ENCODE results near the gene ZNF467. TPM values are rescaled to one million over a fixed set of nuclear protein-coding genes. Genes with fewer than 3 reads are reported as not detected.

Gene ZNF467
- total RNA-seq, 1 donor from 2014 or later, result 64.2 TPM

DNA sequence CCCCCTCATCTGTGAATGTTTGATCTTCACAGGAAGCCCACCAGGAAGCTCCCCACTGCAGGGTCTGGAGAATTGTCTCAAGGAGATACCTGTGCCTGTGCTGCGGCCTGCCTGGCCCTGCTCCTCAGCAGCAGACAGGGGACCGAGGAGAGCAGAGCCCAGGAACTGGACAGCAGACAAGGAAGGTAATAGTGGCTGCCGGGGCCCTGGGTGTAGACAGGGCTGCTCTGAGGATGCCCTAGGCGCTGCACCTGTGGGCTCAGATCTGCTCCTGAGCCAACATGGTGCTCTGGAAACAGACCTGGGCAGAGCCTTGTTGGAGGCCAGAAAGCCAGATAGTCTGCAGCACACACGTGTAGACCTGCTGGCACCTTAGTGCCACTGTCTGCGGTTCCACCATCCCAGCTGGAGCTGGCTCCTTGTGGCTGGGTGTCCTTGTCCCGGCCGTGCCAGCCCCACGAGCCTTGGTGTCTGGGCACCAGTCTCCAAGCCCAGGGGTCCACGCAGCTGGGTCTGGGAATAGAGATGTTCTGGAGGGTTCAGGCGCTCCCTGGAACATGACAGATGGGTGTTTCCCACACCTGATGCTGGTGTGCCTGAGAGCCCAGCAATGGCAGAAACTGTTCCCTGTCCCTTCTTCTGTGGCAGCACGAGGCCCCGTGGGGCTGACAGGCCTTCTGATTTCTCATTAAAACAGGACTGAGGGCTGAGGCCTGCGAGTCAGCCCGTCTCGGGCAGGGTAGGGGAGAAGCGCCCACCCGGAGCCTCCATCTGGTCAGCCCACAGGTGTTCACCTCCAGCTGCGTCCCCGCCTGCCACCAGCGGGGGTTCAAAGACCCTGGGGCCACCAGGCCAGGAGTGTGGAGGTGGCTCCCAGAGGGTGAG, 44.7 kb downstream of the ZNF467 start:
- Mint-ChIP-seq H3K27ac (ENCODE audit: unreplicated experiment) (no peak overlapping the region), H3K4me1 (ENCODE audit: unreplicated experiment) (peaks cover 11% of the 10 kb centered on the region)

DNA sequence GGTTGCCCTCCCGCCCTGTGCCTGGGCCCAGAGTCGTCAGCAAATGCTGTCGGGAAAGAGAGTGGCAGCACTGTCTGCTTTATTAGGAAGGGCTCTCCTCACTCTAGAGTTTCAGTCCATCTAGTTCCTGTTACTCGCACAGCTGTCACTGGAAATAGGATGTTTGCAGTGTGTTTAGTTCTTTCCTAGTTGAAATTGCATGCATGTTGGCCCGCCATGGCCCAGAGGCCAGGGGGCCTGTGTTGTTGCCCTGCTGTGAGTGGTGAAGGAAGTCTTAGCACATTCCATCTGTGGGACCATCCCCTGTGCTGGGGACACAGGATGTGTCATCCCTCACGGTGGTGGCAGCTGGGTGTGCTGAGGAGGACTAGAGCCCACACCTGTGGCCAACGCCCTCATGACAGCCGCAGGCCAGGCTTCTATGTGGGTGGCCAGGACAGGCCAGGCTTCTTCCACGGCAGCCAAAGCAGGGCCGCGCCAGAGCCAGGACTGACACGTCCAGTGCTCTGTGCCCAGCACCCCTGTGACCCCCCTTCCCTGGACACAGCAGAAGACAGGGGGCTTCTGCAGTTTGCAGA, 45.4 kb downstream of the ZNF467 start:
- Mint-ChIP-seq H3K4me1 (ENCODE audit: unreplicated experiment) (peaks cover 11% of the 10 kb centered on the region), H3K27me3 (ENCODE audit: unreplicated experiment) (peaks cover 3% of the 10 kb centered on the region), H3K36me3 (ENCODE audit: low read depth, unreplicated experiment) (peaks cover 30% of the 10 kb centered on the region), H3K27ac (ENCODE audit: unreplicated experiment) (no peak overlapping the region), H3K9me3 (ENCODE audit: unreplicated experiment) (no peaks in the 10 kb centered on the region), H3K4me3 (ENCODE audit: unreplicated experiment) (no peak overlapping the region)
- DNase-seq (ENCODE audit: low spot score), result no peak
- TF ChIP-seq, protein P1, sequence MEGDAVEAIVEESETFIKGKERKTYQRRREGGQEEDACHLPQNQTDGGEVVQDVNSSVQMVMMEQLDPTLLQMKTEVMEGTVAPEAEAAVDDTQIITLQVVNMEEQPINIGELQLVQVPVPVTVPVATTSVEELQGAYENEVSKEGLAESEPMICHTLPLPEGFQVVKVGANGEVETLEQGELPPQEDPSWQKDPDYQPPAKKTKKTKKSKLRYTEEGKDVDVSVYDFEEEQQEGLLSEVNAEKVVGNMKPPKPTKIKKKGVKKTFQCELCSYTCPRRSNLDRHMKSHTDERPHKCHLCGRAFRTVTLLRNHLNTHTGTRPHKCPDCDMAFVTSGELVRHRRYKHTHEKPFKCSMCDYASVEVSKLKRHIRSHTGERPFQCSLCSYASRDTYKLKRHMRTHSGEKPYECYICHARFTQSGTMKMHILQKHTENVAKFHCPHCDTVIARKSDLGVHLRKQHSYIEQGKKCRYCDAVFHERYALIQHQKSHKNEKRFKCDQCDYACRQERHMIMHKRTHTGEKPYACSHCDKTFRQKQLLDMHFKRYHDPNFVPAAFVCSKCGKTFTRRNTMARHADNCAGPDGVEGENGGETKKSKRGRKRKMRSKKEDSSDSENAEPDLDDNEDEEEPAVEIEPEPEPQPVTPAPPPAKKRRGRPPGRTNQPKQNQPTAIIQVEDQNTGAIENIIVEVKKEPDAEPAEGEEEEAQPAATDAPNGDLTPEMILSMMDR (IDR thresholded peaks at IDR 0.05; ENCODE audit: unreplicated experiment), result no peak

More for the DNA sequence above, 44.7 kb downstream of the ZNF467 start:
- TF ChIP-seq, protein P1 (IDR thresholded peaks at IDR 0.05; ENCODE audit: unreplicated experiment), result no peak
- H3K36me3 Mint-ChIP-seq (ENCODE audit: low read depth, unreplicated experiment), result peaks cover 26% of the 10 kb centered on the region
- no peak overlapping the region for H3K4me3 Mint-ChIP-seq (ENCODE audit: unreplicated experiment)
- H3K27me3 Mint-ChIP-seq (ENCODE audit: unreplicated experiment), result peaks cover 3% of the 10 kb centered on the region
- H3K9me3 Mint-ChIP-seq (ENCODE audit: unreplicated experiment), result no peaks in the 10 kb centered on the region
- DNase-seq (ENCODE audit: low spot score), result no peak

DNA sequence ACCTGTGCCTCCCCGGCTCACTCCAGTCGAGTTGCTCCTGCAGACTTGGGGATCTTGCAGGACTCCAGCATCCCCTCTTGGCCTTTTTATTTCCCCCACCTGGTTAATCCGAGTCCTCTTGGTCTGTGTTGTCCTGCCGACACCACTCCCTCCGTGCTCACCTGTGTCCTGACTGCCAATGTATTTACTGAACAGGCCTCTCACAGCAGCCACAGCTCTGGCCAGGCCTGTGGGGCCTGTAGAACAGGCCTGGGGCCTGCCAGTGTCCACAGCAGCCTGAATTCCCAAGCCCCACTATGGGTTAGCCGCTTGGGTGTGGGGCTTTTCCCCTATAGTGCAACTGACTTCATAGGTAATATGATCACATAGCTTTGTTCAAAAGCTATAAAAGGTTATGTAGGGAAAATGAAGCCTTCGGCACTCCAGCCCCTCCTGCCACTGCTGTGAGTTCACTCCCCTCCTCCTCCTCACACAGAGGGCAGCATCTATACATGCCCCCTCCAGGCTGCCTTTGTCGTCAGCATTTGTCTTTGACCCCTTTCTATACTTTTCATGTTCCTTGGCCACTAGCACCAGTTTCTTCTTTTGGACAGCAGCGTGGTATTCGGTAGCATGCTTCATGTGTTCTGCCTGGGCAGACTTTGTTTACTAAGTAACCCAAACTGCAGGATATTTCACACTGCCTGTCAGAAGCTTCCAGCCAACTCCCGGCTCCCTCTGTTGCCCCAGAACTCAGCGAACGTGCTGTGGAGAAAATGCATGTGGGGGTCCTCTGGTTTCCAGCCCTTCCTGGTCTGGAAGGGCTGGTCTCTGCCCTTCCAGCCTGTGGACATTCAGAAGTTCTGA, 46.1 kb downstream of the ZNF467 start:
- Mint-ChIP-seq H3K4me3 (ENCODE audit: unreplicated experiment) (no peak overlapping the region), H3K36me3 (ENCODE audit: low read depth, unreplicated experiment) (peaks cover 30% of the 10 kb centered on the region), H3K4me1 (ENCODE audit: unreplicated experiment) (peaks cover 11% of the 10 kb centered on the region), H3K27ac (ENCODE audit: unreplicated experiment) (peak overlapping the region; percentile 65), H3K27me3 (ENCODE audit: unreplicated experiment) (peaks cover 3% of the 10 kb centered on the region), H3K9me3 (ENCODE audit: unreplicated experiment) (no peaks in the 10 kb centered on the region)
- no peak for DNase-seq (ENCODE audit: low spot score)
- TF ChIP-seq, protein P1 (IDR thresholded peaks at IDR 0.05; ENCODE audit: unreplicated experiment), result no peak

GRCh38 chr7:149725916-149726315, 47.5 kb downstream of the ZNF467 start:
- Mint-ChIP-seq H3K36me3 (ENCODE audit: low read depth, unreplicated experiment) (peaks cover 27% of the 10 kb centered on the region), H3K27ac (ENCODE audit: unreplicated experiment) (no peak overlapping the region), H3K4me3 (ENCODE audit: unreplicated experiment) (no peak overlapping the region), H3K9me3 (ENCODE audit: unreplicated experiment) (no peaks in the 10 kb centered on the region), H3K4me1 (ENCODE audit: unreplicated experiment) (peaks cover 11% of the 10 kb centered on the region), H3K27me3 (ENCODE audit: unreplicated experiment) (peaks cover 9% of the 10 kb centered on the region)
- TF ChIP-seq, protein P1 (IDR thresholded peaks at IDR 0.05; ENCODE audit: unreplicated experiment), result no peak
- DNase-seq (ENCODE audit: low spot score), result no peak
